GM18907 (cell line): ENCODE results near the gene ZNF148.

ENCODE experiments used
- ATAC-seq: cut with Tn5 transposase; IDR thresholded peaks from one replicate; pipeline ENCODE4 v1.9.1; 2021; ENCODE audit warnings: mild to moderate bottlenecking, moderate library complexity; ENCODE audit not compliant: unreplicated experiment

ZNF148 gene

DNA sequence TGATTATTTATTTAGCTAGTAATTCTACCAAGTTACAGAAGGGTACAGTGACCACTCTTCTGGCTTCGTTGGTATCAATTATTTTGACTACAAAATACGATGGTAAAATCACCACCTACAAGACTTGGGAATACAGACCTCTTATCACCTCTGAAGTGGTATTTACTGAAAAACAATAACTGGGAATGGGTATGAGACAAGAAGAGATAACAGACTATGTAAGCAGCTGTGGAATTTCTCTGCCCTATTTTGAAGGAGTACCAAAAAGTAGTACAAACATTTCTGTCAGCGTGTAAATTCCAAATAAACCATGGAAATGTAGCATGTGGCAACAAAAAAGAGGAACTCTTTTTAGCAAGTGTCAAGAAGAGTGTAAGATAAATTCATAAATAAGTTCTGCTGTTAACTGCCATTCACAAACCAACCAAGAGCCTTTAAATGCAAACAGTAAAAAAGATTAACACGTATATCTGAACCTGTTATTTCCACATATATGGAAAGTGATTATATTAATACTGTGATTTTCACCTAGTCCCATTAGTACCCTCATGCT, 85.6 kb downstream of the ZNF148 start:
- no peak for ATAC-seq

DNA sequence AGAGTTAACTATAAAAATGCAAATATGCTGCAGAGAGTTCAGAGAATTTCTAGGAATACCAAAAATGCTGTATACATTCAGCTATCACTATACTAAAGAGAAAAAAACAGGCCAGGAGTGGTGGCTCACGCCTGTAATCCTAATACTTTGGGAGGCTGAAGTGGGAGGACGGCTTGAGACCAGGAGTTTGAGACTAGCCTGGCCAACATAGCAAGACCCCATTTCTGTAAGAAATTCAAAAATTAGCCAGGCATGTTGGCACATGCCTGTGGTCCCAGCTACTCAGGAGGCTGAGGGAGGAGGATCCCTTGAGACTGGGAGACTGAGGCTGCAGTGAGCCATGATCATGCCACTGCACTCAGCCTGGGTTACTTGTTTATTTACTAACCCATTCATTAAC, 87.9 kb downstream of the ZNF148 start:
- no peak for ATAC-seq

DNA sequence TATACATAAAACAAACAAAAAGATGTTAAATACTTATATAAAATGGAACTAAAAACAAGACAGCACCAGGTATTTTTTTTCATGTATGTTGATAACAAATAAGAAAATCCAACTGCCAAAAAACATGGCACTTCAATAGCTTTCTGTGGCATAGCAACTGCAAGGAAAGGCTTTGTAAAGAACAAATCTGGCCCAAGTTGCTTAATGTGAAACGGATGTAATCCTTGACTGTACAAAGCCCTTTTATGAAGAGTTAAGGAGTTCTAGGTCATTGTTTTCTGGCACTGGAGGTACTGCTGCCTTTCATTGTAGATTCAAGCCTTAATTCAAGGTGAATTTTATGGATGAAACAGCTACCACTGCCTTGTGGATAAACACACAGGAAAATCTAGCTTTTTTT, 93.7 kb downstream of the ZNF148 start:
- ATAC-seq = no peak

DNA sequence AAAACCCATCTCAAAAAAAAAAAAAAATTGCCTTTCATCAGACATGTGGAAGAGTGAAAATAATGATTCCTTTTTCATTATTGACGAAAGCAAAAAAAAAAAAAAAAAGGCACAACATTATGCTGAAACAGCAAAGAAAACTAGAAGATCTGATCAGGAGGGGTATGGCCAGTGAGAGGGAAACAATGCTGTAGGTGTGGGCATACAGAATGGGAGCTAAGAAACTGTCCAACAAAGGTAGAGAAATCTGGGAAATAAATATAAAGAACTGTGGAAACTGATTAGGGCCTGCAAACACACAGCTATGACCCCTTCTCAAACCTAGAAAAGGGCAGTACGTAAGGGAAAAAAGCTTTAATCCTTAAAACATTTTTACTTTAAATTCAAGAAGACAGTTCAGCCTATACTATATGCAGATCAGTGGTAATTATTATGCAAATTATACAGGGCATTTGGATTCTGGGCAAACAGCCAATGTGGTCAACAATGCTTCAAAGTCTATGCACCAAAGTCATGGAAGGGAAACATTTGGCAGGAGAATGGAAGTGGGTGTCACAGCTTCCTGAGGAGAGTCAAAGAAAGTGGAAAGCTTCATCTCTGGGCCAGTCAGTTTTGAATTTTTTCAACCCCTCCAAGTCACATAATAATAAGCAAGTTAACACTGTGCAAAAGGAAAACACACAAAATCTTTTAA, 94.3 kb downstream of the ZNF148 start:
- ATAC-seq = no peak

DNA sequence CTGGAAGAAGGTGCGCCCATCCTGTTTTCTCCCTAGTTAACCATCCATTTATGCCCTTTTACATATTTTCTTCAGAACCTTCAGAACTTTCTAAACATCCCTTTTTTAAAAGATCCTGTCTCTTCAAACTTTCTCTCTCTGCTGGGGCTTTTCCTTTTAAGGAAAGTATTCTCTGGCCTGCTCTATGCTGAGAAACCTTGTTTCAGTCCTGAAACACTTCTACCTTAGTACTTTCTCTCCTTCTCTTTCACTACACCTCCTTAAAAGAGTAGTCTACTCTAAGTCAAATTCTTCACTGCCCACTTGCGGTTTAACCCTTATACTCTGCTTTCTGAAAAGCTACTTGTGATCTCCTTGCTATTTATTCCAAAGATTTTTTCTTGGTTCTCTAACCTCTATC, 97.0 kb downstream of the ZNF148 start:
- ATAC-seq = no peak

DNA sequence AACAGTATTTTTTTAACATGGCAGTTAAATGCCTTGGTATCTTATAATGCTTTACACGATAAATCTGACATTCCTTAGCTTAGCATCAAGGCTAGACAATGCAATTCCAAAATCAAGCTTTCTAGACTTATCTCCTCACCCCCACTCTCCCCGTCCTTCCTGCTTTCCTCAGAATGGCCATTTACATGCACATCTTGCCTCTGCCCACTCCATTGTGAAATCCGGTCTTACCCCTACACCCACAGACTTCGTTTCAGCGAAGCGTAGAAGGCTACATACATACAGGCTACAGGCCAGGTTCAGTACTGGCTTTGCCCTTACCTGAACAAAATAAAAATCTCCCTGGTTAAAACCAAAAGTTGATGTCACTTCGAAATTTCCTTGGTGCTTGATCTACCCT, 104.0 kb downstream of the ZNF148 start:
- no peak for ATAC-seq

DNA sequence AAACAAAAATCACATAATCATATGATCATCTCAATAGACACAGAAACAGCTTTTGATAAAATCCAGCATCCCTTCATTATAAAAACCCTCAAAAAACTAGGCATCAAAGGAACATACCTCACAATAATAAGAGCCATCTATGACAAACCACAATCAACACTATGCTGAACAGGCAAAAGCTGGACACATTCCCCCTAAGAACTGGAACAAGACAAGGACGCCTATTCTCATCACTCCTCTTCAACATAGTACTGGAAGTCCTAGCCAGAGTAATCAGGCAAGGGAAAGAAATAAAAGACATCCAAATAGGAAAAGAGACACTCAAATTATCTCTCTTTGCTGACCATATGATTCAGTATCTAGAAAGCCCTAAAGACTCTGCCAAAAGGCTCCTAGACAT, 107.7 kb downstream of the ZNF148 start:
- no peak for ATAC-seq

DNA sequence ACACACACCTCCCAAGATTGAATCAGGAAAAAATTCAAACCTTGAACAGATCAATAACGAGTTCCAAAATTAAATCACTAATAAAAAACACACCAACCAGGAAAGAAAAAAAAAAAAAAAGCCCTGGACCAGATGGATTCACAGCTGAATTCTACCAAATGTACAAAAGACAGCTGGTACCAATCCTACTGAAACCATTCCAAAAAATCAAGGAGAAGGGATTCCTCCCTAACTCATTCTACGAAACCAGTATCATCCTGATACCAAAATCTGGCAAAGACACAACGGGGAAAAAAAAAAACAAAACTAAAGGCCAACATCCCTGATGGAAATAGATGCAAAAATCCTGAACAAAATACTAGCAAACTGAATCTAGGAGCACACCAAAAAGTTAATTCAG, 108.2 kb downstream of the ZNF148 start:
- ATAC-seq = no peak

DNA sequence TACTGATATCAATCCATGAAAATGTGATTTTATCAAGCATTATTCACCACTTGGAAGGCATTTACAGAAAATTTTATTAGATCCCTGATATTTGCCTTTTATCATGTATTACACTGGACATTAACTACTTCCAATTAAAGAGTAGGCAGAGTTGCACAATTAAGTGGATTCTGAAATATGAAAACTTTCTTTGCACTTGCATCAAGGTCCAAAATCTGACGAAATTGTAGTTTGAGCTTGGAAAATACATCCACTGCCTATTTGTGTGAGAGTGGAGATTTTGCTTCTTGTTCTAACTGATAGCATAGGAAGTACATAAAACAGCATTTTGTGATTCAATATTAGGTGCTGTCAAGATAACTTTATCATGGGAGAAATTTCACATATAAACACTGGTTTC, 113.0 kb downstream of the ZNF148 start:
- ATAC-seq = no peak

DNA sequence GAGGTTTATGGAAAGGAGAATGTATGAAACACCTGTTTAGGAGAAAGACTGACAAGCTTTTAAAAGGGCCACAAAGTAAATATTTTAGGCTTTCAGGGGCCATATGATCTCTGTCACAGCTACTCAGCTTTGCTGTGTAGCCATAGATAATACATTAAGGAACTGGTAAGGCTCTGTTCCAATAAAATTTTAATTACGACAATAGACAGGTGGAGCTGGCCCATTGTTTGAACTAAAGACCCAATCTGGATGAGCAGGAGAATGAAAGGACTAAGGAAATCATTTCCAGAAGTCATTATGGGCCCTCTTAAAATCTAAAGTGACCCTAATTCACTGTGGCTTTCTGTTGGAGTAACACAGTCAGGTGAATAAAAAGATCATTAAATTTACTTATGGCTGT, 114.1 kb downstream of the ZNF148 start:
- ATAC-seq = no peak

DNA sequence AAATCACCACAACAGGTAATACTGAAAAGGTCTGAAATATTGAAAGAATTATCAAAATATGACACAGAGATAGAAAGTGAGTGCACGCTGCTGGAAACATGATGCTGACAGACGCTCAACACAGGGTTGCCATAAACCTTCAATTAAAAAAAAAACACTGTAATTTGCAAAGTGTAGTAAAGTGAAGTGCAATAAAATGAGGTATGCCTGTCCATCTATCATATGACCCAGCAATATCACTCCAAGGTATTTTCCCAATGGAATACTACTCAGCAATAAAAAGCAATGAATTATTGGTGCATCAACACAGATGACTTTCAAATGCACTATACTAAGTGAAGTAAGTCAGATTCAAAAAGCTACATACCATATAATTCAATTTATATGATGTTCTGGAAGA, 115.0 kb downstream of the ZNF148 start:
- ATAC-seq = no peak

DNA sequence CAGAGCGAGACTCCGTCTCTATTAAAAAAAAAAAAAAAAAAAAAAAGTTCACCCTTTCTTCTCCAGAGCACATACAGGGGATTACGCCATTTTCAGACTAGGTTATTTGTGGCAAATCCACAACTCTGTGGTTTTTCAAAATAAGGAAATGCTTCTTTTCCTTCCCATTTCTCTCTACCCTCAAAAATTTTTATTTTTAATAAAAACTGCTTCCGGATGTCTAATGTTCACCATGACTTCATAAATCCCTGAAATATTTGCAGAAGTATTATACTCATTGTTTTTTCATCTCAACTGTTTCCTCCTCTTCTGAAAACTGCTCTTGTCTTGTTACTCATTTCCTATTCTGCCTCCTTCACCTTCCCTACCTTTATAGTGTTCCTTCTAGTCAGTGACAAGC, 117.6 kb downstream of the ZNF148 start:
- ATAC-seq = no peak

DNA sequence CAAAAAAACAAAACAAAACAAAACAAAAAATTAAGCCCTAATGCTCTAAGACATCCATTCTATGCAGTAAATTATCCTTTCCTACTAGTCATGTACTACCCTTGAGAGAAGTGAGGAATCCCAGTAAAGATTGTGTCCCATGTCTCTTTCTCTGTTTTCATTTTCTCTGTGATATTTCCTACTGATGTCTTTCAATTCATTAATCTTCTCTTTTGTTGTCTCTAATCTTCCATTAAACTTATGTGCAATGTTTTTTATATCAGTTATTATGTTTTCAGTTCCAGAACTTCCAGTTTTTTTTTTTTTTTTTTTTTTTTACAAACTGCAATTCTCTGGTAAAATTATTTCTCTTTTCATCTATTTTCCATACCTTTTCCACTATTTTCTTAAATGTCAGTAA, 118.5 kb downstream of the ZNF148 start:
- no peak for ATAC-seq

DNA sequence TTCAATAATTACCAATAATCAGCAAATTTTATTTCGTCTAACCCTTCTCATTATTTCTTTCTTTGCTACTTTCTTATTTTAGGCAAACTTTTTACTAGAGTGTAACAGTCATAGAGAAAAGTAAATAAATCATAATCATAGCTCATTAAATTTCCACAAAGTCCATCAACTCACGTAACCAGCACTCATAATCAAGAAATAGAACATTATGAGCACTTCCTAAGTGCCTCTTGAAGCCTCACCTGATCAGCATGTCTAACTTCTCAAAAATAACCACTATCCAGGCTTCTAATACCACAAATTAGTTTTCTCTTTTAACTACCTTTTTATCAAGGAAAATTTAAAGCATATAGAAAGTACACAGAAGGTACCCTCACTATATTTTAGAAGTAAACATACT, 124.2 kb downstream of the ZNF148 start:
- ATAC-seq = no peak

DNA sequence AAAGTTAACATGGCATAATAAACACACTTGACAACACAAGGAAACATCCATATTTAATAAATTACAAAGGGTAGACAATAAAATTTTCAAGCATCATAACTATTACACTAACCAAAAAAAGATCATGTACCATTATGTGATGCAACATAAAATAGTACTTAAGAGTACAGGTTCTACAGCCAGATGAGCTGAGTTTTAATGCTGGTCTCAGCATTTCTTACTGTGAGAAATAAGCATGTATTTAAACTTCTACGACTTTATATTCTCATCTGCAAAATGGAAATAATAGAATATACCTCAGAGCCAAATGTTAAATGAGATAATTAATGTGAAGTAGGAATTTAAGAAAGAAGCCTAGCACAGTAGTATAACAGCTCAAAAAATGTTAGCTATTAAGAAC, 128.9 kb downstream of the ZNF148 start:
- ATAC-seq = no peak

DNA sequence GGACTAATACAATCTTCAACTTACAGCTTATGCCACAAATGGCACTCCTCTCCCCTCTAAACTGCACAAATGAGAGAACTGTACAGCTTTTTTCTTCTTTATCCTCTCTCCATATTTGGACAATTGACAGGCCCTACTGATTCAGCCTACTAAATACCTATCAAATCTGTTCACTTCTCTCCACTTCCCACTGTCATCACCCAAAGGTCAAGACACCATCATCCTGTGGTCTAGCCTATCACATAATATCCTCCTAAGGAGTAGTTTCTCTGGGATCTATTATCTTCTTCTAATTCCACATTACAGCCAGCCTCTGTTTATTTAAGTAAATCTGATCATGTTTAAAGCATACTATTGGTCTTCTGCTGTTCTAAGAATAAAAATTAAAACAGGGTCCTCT, 129.6 kb downstream of the ZNF148 start:
- ATAC-seq = no peak

DNA sequence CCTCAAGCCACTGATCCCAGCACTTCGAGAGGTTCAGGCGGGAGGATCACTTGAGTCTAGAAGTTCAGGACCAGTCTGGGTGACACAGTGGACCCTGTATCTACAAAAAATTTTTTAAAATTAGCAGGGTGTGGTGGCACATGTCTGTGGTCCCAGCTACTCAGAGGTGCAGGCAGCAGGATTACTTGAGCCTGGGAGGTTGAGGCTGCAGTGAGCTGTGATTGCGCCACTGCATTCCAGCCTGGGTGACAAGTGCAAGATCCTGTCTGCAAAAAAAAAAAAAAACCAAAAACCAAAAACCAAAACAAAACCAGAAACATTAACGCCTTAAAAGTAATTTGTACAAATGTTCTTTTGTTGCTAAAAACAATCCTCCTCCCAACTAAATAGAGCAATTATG, 134.6 kb downstream of the ZNF148 start:
- no peak for ATAC-seq

DNA sequence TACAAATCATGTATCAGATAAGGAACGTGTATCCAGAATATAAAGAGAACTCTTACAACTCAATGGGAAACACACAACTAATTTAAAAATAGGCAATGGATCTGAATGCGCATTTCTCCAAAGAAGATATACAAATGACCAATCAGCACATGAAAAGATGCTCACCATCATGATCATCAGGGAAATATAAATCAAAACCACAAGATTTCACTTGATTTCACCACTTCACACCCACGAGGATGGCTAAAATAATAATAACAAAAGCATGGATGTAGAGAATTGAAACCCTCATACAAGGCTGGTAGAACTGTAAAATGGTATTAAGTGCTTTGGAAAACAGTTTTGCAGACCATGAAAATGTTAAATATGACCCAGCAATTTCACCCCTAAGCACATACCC, 135.9 kb downstream of the ZNF148 start:
- no peak for ATAC-seq

DNA sequence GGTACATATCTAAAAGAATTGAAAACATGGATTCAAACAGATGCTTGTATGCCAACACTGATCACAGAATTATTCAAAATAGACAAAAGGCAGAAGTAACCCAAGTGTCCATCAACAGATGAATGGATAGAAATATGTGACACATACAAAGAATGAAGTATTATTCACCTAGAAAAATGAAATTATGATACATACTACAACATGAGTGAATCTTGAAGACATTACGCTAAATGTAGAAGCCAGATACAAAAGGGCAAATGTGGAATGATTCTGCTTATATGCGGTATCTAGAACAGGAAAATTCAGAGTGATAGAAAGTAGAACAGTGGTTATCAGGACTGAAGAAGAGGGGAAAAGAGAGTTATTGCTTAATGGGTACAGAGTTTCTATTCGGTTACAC, 136.4 kb downstream of the ZNF148 start:
- no peak for ATAC-seq

DNA sequence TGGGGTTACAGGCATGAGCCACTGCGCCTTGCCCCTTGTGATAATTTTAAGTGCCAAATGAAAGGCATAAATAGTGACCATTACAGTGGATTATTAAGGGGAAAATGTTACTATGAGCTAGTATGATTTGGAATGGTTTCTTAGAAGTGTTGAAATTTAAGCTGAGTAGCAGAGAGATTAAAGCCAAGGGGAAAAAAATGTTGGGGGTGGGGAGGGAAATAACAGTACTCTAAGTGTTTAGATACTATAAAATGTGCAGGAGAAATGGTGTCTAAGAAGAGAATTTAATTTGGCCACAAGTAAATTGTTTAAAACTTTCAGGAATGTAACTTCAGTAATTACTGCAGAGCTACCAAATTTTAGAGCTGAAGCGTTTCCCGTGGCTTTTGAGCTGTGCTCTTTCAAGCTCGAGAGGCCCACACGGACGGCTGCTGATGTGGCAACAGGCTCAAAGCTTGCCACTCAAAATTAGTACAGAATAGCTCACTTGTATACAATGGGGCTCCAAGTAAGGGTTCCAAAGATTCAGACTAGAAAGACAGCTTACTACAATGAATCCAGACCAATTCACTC, 138.7 kb downstream of the ZNF148 start:
- ATAC-seq = no peak

DNA sequence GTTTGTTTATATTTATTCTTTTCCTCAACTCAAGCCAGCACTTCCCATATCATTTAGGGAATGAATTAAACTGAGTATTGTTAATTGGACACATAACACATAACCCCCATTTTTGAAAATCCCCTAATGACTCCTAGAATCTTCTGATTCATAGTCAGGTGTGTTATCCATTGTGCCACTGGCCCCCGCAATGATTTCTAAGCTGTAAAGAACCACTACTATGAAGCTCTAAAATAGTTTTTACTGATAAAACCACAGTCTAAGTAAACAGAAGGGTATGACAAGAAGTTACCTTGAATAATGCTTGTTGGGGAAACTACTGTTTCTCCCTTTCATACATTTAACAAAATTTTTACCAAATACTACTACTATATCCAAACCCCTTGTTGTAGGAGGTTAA, 140.3 kb downstream of the ZNF148 start:
- ATAC-seq = no peak

DNA sequence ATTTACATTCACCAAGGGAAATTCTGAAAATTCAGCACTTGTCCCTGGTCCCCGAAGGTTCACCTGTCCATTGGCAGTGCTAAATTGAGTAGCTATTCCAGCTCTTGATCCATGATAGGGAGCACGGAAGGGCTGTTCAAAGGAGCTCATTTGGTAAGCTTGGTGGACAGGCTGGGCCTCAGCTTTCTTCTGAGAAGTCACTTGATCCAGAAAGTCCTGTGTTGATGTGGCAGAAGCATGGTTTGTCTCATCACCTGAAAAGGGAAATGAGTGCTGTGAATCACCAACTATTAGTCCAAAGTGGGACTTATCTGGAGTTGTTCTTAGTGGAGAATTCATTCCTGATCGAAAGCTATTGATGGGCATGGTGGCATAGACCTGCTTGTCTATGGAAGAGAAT, 142.7 kb downstream of the ZNF148 start:
- ATAC-seq = no peak

DNA sequence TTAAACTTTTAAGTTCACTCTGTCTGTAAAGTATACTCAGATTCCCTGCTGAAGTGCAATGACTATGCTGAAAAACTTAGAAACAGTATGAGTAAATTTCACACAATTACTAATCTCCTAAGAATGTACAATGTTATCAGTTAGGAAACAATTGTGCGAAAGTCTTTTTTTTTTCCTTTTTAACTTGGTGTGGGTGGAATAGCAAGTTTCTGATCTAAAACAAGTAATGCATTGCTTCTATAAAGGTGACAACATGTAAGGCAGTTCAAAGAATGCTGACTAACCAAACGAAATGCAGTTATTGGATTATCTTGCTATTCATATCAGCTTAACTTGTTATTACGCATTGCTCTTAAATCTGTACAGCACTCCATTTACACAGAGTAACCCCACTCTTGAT, 143.2 kb downstream of the ZNF148 start:
- no peak for ATAC-seq
